HEK293T (cell line): ENCODE measurements around the gene PRDX2.

Experiments used
- CTCF ChIA-PET: fragments of 350-600 bp; formaldehyde crosslinking; extraction: SDS; loops from one replicate; lab custom pipeline; 2021; ENCODE audit warnings: antibody characterized with exemption, inconsistent platforms; lab: Yijun Ruan, JAX
- POLR2A ChIA-PET: fragments of 350-600 bp; formaldehyde crosslinking; extraction: SDS; loops from one replicate; lab custom pipeline; 2020; ENCODE audit warnings: antibody characterized with exemption, inconsistent platforms; lab: Yijun Ruan, JAX
- DNase-seq: peaks from one replicate; pipeline ENCODE4 v3.0.0; 2012; ENCODE audit warnings: mixed read lengths; ENCODE audit errors: extremely low spot score
- ARNT ChIP-seq: fragments of 450-650 bp; IDR thresholded peaks from 2 replicates; pipeline ENCODE4 v1.6.1; 2017; ENCODE audit warnings: mild to moderate bottlenecking
- BHLHE40 ChIP-seq: fragments of 450-650 bp; IDR thresholded peaks from 2 replicates; pipeline ENCODE4 v1.6.1; 2016; ENCODE audit warnings: mild to moderate bottlenecking, moderate library complexity, borderline replicate concordance
- CTBP1 ChIP-seq: fragments of 450-650 bp; IDR thresholded peaks from 2 replicates; pipeline ENCODE4 v1.6.1; 2016; ENCODE audit warnings: borderline replicate concordance
- ELF4 ChIP-seq: fragments of 450-650 bp; IDR thresholded peaks from 2 replicates; pipeline ENCODE4 v1.6.1; 2017; ENCODE audit warnings: antibody characterized with exemption
- FOXA1 ChIP-seq: fragments of 450-650 bp; IDR thresholded peaks from 2 replicates; pipeline ENCODE4 v1.6.1; 2016; ENCODE audit warnings: mild to moderate bottlenecking
- FOXK2 ChIP-seq: fragments of 450-650 bp; IDR thresholded peaks from 2 replicates; pipeline ENCODE4 v1.6.1; 2016; ENCODE audit warnings: mild to moderate bottlenecking
- FOXM1 ChIP-seq: fragments of 450-650 bp; IDR thresholded peaks from 2 replicates; pipeline ENCODE4 v1.6.1; 2017; ENCODE audit warnings: mild to moderate bottlenecking, borderline replicate concordance
- L3MBTL2 ChIP-seq: fragments of 450-650 bp; conservative IDR thresholded peaks from 2 replicates; pipeline ENCODE4 v1.6.1; 2016; ENCODE audit warnings: mild to moderate bottlenecking
- LEF1 ChIP-seq: fragments of 450-650 bp; IDR thresholded peaks from 2 replicates; pipeline ENCODE4 v1.6.1; 2017; ENCODE audit warnings: mild to moderate bottlenecking, borderline replicate concordance
- NFRKB ChIP-seq: fragments of 450-650 bp; IDR thresholded peaks from 2 replicates; pipeline ENCODE4 v1.6.1; 2016; ENCODE audit warnings: mild to moderate bottlenecking, moderate library complexity
- SP1 ChIP-seq: fragments of 450-650 bp; IDR thresholded peaks from 2 replicates; pipeline ENCODE4 v1.6.1; 2017
- SUZ12 ChIP-seq: fragments of 450-650 bp; IDR thresholded peaks from 2 replicates; pipeline ENCODE4 v1.6.1; 2016; ENCODE audit warnings: mild to moderate bottlenecking
- ZNF384 ChIP-seq: fragments of 450-650 bp; IDR thresholded peaks from 2 replicates; pipeline ENCODE4 v1.6.1; 2016
- TF ChIP-seq, protein P1 (sequence below): fragments of 450-650 bp; IDR thresholded peaks from 2 replicates; pipeline ENCODE4 v1.6.1; 2016

Gene PRDX2

DNA sequence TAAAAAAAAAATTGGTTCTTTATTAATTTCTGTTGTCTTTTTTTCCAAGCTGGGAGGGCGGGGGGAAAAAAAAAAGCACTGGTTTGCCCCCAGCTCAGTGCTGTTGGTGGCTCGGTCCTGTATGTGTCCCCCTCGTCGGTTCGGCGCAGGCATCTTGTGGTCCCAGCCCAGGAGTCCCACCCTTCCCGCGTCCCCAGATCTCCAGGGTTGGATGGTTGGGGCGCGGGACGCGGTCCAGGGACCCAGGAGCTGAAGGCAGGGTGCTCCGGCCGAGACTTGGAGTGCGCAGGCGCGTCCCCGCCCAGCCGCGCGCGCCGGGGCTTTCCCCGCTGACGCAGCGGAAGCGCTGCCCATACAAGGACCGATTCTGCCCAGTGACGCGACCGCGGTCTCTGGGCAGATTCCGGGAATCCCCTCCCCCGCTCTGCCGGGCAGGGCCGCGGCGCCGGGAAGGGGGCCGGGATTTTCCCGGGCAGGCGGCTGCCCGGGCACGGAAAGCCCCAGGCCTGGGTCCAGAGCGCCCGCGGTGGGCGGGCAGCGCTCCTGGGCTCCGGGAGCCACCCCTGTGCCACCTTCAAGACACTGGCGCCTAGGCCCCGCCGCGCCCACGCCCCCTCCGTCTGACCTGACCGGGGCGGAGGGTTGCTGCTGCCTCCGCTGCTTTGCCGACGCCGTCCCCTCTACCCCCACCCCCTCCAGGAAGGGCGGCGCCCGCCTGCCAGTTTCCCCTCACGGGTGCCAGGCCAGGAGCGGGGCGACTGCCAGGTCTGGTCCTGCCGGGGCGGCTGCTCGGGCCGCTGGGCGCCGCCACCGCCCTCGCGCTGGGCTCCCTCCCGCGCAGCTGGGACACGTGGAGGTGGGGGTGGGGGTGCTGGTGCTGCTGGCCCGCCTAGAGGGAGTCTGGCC is 8.1 kb downstream of the PRDX2 start:
- CTCF ChIA-PET: interaction anchor here (0.6 to 3.3 kb wide), 7 partner anchors 16 to 36 kb away, joined by 3 to 23 read pairs (median 7); no protein-coding TSS in a partner anchor
- POLR2A ChIA-PET: interaction anchor here (0.7 to 3.6 kb wide), 10 partner anchors 11 to 112 kb away, joined by 3 to 55 read pairs (median 8); partner anchors contain the start of genes DHPS, GET3 and RNASEH2A
- peak; percentile 95 for DNase-seq
- TF ChIP-seq FOXM1: no peak
- peak; percentile 74 for TF ChIP-seq L3MBTL2
- no peak for TF ChIP-seq NFRKB
- TF ChIP-seq FOXK2: no peak
- no peak for TF ChIP-seq ARNT
- TF ChIP-seq ZNF384: peak; percentile 98

DNA sequence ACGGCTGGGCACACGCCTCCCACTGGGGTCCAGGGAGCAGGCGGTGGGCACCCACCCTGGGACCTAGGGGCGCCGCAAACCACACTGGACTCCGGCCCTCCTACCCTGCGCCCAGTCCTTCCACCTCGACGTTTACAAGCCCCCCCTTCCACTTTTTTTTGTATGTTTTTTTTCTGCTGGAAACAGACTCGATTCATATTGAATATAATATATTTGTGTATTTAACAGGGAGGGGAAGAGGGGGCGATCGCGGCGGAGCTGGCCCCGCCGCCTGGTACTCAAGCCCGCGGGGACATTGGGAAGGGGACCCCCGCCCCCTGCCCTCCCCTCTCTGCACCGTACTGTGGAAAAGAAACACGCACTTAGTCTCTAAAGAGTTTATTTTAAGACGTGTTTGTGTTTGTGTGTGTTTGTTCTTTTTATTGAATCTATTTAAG is 8.7 kb downstream of the PRDX2 start:
- POLR2A ChIA-PET: interaction anchor here (0.6 to 3.6 kb wide), 11 partner anchors 10 to 112 kb away, joined by 3 to 55 read pairs (median 7); partner anchors contain the start of genes DHPS, GET3 and RNASEH2A
- no peak for TF ChIP-seq CTBP1
- TF ChIP-seq, protein P1, sequence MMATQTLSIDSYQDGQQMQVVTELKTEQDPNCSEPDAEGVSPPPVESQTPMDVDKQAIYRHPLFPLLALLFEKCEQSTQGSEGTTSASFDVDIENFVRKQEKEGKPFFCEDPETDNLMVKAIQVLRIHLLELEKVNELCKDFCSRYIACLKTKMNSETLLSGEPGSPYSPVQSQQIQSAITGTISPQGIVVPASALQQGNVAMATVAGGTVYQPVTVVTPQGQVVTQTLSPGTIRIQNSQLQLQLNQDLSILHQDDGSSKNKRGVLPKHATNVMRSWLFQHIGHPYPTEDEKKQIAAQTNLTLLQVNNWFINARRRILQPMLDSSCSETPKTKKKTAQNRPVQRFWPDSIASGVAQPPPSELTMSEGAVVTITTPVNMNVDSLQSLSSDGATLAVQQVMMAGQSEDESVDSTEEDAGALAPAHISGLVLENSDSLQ: no peak
- no peak; the same call in none of the 2 replicates for TF ChIP-seq L3MBTL2
- no peak for TF ChIP-seq BHLHE40
- TF ChIP-seq ARNT: no peak
- no peak for TF ChIP-seq ELF4
- TF ChIP-seq FOXM1: no peak
- no peak for TF ChIP-seq FOXK2
- no peak for TF ChIP-seq LEF1
- no peak for DNase-seq
- CTCF ChIA-PET: interaction anchor here (0.6 to 3.3 kb wide), 7 partner anchors 15 to 35 kb away, joined by 3 to 23 read pairs (median 7); no protein-coding TSS in a partner anchor

DNA sequence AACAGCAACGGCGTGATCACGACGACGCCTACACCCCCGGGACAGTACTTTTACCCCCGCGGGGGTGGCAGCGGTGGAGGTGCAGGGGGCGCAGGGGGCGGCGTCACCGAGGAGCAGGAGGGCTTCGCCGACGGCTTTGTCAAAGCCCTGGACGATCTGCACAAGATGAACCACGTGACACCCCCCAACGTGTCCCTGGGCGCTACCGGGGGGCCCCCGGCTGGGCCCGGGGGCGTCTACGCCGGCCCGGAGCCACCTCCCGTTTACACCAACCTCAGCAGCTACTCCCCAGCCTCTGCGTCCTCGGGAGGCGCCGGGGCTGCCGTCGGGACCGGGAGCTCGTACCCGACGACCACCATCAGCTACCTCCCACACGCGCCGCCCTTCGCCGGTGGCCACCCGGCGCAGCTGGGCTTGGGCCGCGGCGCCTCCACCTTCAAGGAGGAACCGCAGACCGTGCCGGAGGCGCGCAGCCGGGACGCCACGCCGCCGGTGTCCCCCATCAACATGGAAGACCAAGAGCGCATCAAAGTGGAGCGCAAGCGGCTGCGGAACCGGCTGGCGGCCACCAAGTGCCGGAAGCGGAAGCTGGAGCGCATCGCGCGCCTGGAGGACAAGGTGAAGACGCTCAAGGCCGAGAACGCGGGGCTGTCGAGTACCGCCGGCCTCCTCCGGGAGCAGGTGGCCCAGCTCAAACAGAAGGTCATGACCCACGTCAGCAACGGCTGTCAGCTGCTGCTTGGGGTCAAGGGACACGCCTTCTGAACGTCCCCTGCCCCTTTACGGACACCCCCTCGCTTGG is 9.3 kb downstream of the PRDX2 start:
- ChIA-PET POLR2A (interaction anchor here (0.6 to 3.6 kb wide), 20 partner anchors 9 to 111 kb away, joined by 3 to 55 read pairs (median 4); partner anchors contain the start of genes DHPS, DNASE2, GET3 and RNASEH2A), CTCF (interaction anchor here (0.7 to 3.3 kb wide), 6 partner anchors 9 to 228 kb away, joined by 3 to 23 read pairs (median 11); no protein-coding TSS in a partner anchor)
- TF ChIP-seq SUZ12 (no peak), LEF1 (no peak), L3MBTL2 (peak; percentile 64; the same call in 1 of the 2 replicates), FOXA1 (no peak), FOXK2 (no peak), ZNF384 (no peak)
- DNase-seq: no peak

DNA sequence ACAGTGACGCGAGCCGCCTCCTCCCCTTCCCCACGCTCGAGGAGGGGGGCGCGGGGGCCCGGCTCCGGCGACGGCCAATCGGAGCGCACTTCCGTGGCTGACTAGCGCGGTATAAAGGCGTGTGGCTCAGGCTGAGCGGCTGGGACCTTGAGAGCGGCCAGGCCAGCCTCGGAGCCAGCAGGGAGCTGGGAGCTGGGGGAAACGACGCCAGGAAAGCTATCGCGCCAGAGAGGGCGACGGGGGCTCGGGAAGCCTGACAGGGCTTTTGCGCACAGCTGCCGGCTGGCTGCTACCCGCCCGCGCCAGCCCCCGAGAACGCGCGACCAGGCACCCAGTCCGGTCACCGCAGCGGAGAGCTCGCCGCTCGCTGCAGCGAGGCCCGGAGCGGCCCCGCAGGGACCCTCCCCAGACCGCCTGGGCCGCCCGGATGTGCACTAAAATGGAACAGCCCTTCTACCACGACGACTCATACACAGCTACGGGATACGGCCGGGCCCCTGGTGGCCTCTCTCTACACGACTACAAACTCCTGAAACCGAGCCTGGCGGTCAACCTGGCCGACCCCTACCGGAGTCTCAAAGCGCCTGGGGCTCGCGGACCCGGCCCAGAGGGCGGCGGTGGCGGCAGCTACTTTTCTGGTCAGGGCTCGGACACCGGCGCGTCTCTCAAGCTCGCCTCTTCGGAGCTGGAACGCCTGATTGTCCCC is 10.1 kb downstream of the PRDX2 start, which contains the start of gene JUNB:
TSS of gene JUNB (plus strand) at position 142 of the 706 bp plus-strand sequence. CDS start at position 428, 286 bp downstream.
- DNase-seq: peak; percentile 74
- POLR2A ChIA-PET: interaction anchor here (0.7 to 3.6 kb wide), 15 partner anchors 9 to 110 kb away, joined by 3 to 55 read pairs (median 6); partner anchors contain the start of genes DNASE2, GET3, RNASEH2A and THSD8
- CTCF ChIA-PET: interaction anchor here (1.1 to 3.3 kb wide), 4 partner anchors 14 to 227 kb away, joined by 3 to 23 read pairs (median 17); no protein-coding TSS in a partner anchor
- TF ChIP-seq L3MBTL2 (peak; percentile 7; the same call in 1 of the 2 replicates), ELF4 (peak; percentile 80), ARNT (no peak), CTBP1 (no peak), FOXM1 (peak; percentile 83), FOXA1 (no peak)

DNA sequence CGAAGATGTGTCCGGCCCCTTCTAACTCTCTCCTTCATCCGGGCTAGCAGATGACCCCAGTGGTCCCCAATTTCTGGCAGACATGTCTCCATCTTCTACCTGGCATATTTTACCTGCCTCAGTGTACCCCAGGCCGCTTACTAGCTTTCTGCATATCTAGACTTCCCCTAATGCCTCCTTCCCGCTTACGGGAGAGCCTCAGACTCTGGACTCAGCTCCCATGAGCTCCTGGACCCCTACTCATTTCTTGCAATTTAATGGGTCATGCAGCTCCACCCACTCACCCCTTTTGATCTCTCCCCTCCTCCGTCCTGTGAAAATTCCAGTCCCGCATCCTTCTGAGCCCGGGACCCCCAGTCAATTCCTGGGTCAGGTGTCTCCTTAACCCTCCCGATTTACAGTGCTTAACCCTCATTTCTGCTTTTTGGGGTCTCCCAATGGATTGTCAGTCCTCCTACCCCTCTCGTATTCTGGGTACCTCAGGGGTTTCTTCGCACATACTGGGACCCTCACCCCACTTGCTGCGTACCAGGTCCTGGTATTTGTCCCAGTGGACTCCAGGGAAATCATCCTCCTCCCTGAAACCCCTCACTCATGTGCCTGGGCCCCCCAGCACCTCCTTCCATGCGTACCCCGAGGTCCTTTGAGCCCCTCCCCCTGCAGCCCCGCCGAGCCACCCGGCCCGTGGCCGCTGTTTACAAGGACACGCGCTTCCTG is 10.8 kb downstream of the PRDX2 start:
- ChIA-PET POLR2A (interaction anchor here (1.2 to 3.6 kb wide), 8 partner anchors 8 to 57 kb away, joined by 5 to 55 read pairs (median 11); partner anchors contain the start of genes GET3, RNASEH2A, THSD8 and TRIR), CTCF (interaction anchor here (0.7 to 3.3 kb wide), 4 partner anchors 13 to 303 kb away, joined by 3 to 23 read pairs (median 11); no protein-coding TSS in a partner anchor)
- TF ChIP-seq L3MBTL2 (no peak), ZNF384 (no peak), ELF4 (no peak), FOXA1 (no peak), SUZ12 (no peak), SP1 (no peak), FOXM1 (no peak), CTBP1 (no peak), LEF1 (no peak)
- no peak for DNase-seq
